Measurements from ENCODE around the gene SLC44A1.

DNA sequence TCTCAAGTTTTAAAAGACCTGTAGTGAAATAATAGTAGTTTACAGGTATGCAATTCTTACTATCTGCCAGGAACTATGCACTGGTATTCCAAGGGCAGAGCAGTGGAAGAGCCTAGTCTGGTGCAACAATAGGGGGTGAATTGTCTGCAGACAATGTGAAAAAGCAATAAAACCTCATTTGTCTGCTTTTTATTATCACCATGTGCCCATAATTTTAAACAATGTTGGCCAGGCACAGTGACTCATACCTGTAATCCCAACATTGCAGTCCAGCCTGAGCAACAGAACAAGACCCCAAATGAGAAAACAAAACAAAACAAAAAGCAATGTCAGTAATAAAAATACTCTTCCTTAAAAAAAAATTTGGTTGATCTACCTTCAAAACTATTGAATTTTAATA, 12.2 kb upstream of the SLC44A1 start:
- TF ChIP-seq EZH2 (IDR thresholded peaks at IDR 0.05; ENCODE audit: borderline replicate concordance, low read length): no peak
- TF ChIP-seq, protein P1, sequence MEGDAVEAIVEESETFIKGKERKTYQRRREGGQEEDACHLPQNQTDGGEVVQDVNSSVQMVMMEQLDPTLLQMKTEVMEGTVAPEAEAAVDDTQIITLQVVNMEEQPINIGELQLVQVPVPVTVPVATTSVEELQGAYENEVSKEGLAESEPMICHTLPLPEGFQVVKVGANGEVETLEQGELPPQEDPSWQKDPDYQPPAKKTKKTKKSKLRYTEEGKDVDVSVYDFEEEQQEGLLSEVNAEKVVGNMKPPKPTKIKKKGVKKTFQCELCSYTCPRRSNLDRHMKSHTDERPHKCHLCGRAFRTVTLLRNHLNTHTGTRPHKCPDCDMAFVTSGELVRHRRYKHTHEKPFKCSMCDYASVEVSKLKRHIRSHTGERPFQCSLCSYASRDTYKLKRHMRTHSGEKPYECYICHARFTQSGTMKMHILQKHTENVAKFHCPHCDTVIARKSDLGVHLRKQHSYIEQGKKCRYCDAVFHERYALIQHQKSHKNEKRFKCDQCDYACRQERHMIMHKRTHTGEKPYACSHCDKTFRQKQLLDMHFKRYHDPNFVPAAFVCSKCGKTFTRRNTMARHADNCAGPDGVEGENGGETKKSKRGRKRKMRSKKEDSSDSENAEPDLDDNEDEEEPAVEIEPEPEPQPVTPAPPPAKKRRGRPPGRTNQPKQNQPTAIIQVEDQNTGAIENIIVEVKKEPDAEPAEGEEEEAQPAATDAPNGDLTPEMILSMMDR (IDR thresholded peaks at IDR 0.05; ENCODE audit: low read length): no peak

Measured in OCI-LY1 (cell line).